Measurements from ENCODE around the gene CTNNBL1.

The CTNNBL1 gene

DNA sequence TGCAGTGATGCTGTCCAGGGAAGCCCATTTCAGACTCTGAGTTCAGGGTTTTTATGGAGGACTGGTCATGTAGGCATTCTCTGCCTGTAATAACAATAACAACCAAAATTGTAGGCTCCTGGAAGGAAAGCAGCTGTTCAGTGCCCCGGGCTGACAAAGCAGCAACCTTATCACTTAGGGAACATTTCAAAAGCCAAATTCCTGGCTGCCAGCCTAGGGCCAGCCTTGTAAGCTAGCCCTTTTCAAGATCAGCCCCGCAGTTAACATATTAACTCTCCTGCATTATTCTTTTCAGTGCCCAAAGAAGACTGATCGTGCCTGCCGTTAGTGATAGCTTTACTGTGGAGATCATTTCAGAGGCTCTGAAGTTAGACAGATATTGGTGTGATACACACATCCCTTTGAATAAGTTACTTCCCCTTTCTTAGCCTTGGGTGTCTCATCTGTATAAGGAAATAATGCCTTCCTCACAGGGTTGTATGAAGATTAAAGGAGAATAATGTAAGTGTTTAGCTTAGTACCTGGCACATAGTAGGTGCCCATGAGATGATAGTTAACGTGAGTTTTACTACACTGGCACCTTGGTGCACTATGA, 44.1 kb downstream of the CTNNBL1 start:
- DNase-seq (ENCODE audit: low read depth in 2 of 2), result no peak

DNA sequence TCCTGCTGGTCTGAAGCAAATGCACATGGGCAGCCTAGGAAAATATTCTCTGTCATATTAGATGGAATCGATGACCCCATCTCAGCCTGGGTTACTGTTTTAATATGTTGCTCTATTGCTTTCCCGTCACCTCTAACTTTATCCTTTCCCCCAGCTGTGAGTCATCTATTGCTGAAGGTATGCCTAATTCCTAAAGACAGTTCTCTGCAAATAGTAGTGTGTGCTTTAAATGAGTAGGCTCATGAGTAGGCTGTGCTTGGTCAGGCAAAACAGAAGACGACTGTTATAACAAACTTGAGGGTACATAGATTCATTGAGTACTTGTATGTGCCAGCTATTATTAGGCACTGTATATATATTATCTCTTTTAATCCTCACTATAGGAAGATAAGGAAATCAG, 47.2 kb downstream of the CTNNBL1 start:
- no peak for DNase-seq (ENCODE audit: low read depth in 2 of 2)

DNA sequence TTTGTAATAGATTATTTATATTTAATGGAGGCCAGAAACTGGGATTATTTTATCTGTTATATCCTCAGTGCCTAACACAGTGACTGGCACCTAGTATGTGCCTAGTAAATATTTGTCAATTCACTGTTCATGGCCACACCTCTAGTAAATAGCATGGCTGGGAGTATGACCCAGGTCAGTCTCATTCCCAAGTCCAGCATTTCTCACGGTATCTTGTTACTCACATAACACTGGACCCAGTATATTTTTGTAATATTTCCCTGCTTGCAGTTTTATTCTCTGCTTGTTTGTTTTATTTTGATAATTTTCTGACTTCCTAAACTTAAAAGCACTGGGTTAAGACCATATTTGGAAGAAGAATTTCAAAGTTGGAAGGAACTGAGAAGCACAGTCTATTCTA, 47.7 kb downstream of the CTNNBL1 start:
- no peak for DNase-seq (ENCODE audit: low read depth in 2 of 2)

DNA sequence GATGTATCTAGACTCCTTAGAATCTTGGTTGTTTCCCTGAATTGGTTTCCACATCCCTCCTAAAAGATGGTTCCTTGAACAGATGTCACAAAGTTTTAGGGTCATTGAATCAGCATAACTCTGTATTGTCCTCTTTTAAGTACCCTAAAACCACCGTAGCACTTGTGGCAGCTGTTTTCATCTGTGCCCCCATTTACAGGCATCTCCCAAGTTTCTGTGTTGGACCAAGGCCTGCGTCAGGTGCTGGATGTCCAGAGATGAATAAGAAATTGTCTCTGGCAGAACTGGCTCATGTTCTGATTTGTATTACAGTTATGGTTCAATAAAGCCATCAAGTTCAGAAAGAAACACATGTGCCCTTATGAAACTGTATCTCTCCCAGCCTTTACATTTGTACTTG, 48.3 kb downstream of the CTNNBL1 start:
- DNase-seq (ENCODE audit: low read depth in 2 of 2), result no peak

GRCh38 chr20:37744347-37744746, 50.5 kb downstream of the CTNNBL1 start:
- no peak for DNase-seq (ENCODE audit: low read depth in 2 of 2)

DNA sequence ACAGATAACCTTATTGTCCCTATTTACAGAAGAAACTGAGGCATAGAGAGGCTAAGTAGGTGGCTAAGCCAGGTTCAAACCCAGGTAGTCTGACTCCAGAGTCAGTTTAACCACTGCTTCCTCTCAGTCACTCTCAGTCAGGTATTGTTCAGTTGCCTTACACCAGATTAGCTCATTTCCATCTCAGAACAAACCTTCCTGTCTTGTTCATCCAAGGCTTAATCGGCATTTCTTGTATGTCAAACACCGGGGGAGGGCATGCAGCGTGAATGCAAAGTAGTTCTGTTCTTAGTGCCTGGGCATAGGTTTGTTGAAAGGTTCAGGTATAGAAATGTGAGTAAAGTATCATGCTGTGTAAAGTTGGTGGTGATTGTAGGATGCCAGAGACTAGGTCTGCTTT, 51.7 kb downstream of the CTNNBL1 start:
- DNase-seq (ENCODE audit: low read depth in 2 of 2), result peak in 1 of 2 donors; percentile 13

DNA sequence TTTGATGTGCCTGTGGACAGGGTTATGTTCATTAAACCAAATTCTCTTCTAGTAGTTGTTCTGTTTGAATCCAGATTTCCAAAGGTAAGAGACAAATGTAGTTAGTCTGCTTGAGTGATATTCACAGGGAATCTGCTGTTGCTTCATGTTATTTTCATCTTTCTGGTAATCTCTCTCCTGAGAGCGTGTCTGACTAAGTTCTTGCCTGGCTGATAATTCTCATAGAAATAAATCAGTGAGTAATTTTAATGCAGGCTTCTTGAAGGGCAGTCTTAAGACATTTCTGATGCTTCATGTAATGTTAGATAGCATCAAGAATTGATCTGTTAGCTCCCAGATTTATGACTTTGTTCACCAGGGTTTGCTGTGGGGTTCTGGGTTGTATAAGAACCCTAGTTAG, 54.2 kb downstream of the CTNNBL1 start:
- no peak for DNase-seq (ENCODE audit: low read depth in 2 of 2)

DNA sequence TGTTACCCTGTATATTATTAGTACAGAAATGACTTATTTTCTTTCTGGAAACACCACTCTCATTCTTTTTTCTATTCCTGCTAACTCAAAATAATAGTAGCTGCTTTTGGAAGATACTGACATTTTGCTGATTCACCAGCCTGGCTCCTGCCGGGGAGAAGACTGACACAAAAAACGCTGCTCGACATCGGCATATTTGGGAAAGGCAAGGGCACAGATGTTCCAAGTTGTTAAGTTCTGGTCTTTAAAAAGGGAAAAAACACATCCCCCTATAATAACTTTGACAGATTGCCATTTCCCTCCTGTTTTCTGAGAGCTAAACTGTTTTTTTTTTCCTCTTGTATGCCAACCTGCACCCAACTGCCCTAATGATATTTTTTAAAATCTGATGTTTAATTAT, 55.4 kb downstream of the CTNNBL1 start:
- no peak for DNase-seq (ENCODE audit: low read depth in 2 of 2)

DNA sequence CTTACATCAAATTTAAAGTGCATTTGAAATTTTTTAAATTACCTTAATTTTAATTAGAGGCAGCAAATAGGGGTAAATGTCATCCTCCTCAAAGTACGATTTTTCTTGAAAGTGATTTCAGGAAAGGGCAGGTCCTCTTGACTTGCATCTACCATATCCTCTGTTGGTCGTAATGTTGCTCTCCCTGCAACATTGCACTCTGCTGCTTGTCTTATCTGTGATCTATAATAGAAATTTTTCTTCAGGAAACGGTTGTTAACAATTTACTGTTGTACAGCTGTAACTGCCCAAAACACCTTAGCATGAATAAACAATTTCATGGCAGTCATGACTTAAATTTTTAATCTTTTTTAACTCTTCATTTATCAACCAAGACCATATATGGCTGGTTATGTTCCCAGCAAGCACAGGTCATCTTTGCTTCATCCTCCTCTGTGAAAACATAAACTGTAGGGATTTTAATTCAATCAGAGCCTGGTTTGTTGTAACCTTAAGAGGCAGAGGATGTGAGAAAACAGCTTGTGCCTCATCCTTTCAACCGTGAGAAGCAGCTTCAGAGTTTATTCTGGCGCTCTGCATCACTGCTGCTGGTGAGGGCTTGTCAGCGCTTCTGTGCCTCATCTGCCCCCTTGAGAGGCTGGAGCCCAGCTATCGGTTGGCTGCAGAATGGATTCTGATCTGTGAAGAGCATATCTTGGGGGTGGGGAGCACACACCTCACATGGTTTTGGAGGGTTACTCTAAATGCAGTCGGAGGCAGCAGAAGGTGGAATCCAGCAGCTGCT, 56.0 kb downstream of the CTNNBL1 start:
- DNase-seq (ENCODE audit: low read depth in 2 of 2), result no peak

- DNase-seq (ENCODE audit: low read depth in 2 of 2), result no peak
Measured at GRCh38 chr20:37755665-37756064, 61.8 kb downstream of the CTNNBL1 start.

- DNase-seq (ENCODE audit: low read depth in 2 of 2), result no peak
Measured at GRCh38 chr20:37756234-37756633, 62.4 kb downstream of the CTNNBL1 start.

DNA sequence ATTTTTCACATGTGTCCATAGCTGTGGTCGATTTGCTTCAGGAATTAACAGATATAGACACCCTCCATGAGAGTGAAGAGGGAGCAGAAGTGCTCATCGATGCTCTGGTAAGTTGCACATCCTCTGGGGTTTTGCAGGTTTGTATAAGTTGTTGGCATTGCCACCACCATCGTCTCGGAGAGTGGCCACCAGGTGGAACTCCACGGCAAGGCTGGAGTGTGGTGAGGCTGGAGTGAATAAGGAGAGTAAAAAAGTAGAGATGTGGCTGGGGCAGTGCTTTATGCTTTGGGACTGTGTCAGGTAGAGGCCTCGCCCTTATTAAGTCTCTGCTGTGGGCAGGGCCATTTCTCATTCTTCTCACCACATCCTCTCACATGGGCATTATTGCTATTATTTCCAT, 63.7 kb downstream of the CTNNBL1 start:
- no peak for DNase-seq (ENCODE audit: low read depth in 2 of 2)

- DNase-seq (ENCODE audit: low read depth in 2 of 2), result no peak
Measured at GRCh38 chr20:37758332-37758731, 64.5 kb downstream of the CTNNBL1 start.

DNA sequence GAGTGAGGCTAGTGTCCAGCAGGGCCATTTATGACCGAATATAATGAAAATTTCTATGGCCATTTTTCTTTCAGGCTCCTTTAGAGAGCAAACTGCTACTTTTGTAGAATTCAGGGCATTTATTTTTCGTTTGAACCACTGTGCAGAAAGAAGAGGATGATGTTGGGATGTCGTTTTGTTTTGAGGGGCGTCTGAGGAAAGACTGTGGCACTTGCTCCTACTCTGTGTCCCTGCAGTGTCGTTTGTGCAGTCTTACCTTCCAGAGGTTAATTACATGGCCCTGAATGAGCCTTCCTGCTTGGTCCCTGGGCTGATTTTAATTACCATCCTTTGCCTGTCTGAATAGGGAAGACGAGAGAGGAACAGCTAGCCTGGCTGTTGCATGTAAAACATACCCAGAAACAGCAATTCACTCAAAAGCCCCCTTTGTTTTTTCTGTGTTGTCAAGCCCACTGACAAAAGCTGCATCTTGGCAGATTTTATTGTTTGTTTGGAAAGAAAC, 65.3 kb downstream of the CTNNBL1 start:
- no peak for DNase-seq (ENCODE audit: low read depth in 2 of 2)

DNA sequence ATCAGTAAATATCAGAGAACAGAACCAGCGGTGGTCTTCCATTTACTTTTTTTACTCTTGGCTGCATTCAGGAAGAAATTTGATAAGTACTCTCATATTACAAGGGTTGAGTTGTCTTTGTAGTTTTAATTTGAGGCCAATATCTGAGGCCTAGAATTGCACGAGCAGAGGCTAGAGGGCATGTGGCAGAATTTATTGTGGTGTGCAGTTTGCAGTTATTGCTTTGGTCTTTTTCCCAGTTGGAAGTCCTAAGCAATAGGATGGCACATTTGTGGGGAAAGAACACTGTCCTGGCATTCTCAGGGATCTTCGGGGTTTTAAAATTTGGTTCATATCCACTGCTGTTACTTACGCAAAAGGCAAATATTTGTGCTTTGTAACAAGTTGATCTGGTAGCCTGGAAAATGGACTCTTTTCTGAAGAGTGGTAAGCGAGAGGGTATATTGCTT, 66.0 kb downstream of the CTNNBL1 start:
- DNase-seq (ENCODE audit: low read depth in 2 of 2), result no peak

DNA sequence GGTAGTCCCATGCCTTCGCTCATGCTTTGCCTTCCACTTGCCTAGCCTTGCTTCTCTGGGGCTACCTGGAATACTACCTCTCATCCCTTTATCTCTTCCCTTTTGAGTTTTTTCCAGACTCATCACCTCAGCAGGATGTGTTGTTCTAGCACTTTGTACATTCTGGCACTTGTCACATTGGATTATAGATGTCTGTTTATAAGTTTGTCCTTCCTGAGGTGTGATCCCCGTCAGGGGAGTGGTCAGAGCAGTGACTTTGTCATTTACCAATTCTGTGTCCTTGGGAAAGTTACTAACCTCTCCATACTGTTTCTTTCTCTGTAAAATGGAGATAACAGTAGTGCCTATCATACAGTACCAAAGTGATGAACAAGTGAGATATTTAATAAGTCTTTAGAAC, 66.5 kb downstream of the CTNNBL1 start:
- DNase-seq (ENCODE audit: low read depth in 2 of 2), result no peak

DNA sequence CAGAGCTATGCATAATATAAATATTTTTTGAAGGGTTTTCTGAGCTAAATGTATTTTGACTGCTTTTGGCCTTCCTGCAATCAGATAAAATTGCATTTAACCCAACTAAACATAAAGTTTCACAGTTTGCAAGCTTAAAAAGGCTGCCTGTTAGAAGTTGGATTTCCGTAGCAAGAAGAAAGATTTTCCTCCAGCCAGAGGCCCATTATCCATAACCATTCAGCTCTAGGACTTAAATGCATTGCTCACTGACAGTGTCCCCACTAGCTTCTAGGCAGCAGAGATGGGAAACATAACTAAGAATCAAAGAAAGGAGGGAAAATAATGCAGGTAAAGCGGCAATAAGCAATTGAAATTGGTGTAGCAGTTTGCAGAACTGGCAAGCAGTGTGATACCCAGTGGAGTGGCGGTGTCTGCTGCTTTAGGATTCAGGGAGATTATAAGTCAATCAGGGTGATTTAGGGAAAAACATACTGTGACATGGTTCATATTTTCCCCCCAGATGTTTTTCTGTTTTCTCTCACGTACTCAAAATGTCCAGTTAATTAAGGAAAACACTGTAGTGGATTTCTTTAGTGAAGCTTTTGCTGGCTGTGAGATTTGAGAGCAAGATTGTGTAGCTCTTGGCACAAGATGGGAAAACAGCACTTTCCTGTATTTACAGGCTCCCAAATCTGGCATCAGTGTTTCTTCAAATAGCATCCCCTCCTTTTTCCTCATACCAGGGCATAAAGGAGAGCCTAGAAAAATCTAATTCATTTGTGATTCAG, 69.1 kb downstream of the CTNNBL1 start:
- no peak for DNase-seq (ENCODE audit: low read depth in 2 of 2)

GRCh38 chr20:37764333-37764935, 70.6 kb downstream of the CTNNBL1 start:
- DNase-seq (ENCODE audit: low read depth in 2 of 2), result no peak

- DNase-seq (ENCODE audit: low read depth in 2 of 2), result no peak
Measured at GRCh38 chr20:37770908-37771307, 77.1 kb downstream of the CTNNBL1 start.

DNA sequence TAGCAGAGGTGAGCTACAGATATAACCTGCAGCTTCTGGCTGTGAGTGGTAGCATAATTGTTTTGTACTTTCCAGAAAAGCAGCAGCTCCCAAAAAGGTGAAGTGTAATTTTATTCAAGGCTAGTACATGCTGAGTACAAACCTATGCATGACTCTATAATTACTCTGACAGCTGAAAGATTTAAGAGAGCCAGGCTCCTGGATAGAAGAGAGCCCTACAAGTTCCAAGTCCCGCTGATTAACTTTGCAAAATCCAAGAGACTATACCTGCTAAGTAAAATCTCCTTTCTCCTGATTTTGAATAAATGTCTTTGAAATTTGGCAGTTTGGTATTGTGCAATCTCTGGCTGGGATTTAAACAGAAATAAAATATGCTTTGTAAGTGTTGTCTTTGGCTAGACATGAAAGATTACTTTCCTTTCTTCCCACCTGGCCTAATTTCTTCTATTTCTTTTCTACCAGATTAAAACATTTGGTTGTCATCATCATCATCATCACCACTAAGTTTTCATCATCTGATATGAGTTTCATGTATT, 79.5 kb downstream of the CTNNBL1 start:
- DNase-seq (ENCODE audit: low read depth in 2 of 2), result no peak

GRCh38 chr20:37774156-37774555, 80.3 kb downstream of the CTNNBL1 start:
- no peak for DNase-seq (ENCODE audit: low read depth in 2 of 2)

DNA sequence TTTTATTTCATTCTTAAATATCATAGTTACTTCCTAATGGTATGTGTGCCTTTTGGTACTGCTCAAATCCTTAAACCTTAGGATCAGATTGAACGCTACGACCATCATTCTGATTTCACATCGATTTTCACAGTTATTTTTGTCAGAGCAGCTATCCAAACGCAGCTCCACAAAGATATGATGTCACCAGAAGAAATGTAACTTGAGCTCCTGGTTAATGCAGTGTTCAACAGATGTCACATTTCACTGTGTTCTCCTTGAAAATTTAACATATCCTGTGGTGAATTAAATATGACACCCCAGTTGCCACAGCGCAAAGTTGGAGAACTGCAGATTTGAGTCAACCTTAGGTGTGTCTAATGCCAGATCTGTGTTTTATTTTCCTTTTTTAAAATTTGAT, 81.4 kb downstream of the CTNNBL1 start:
- DNase-seq (ENCODE audit: low read depth in 2 of 2), result no peak
